Measurements from ENCODE around the gene SLC24A3.

DNA sequence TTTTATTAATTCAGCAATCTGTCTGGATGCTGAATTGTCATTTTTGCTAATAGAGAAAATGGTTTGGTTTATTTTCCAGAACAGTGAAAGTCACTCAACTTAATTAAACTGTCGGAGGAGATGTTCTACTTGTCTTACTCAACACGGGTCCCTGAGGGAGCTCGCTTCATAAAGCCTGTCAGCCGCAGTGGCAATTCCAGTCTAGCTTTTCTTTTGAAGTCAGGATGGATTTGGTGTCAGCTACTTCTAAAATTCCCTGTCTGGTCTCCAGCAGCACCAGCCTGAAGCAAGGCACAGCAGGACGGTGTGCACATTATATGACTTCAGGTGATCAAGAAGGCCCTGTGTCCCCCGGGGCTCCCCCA lies 261.5 kb downstream of the SLC24A3 start:
- TF ChIP-seq FOXK2 (IDR thresholded peaks at IDR 0.05) = no peak
- TF ChIP-seq ELF4 (IDR thresholded peaks at IDR 0.05) = no peak
- TF ChIP-seq TARDBP (IDR thresholded peaks at IDR 0.05) = no peak
- TF ChIP-seq ARNT (IDR thresholded peaks at IDR 0.05) = no peak
- TF ChIP-seq BHLHE40 (IDR thresholded peaks at IDR 0.05; ENCODE audit: borderline replicate concordance) = no peak
- no peak for TF ChIP-seq SP1 (IDR thresholded peaks at IDR 0.05)
- no peak for TF ChIP-seq NFRKB (IDR thresholded peaks at IDR 0.05)
- TF ChIP-seq FOXA1 (IDR thresholded peaks at IDR 0.05) = no peak
- no peak for TF ChIP-seq SUZ12 (IDR thresholded peaks at IDR 0.05)
- TF ChIP-seq FOXM1 (IDR thresholded peaks at IDR 0.05; ENCODE audit: borderline replicate concordance) = no peak
